Measurements from ENCODE around the gene CALHM3. TPM values are rescaled to one million over a fixed set of nuclear protein-coding genes. Genes with fewer than 3 reads are reported as not detected.

CALHM3 gene
- polyA plus RNA-seq, 4 donors = 0.05 to 0.10 TPM; not detected in 2

- DNase-seq (ENCODE audit: low read depth in 4 of 4, low spot score in 3 of 4) = no peak
These were observed 3.6 kb downstream of the CALHM3 start for GRCh38 chr10:103475437-103475836.

DNA sequence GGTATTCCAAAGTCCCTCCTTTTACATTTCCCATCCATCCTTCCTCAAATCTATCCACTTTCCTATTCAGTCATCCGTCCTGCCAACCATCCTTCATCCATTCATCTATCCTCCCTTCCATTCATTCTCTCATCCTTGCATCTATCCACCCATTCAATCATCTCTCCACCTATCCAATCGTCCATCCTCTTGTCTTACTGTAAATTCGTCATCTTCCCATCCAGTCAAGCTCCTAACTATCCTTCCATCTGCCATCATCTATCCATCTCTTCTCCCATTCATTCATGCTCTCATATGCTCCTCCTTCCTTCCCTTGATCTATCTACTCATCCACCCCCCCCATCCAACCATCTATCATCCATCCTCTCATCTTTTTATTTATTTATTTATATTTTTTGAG lies 5.0 kb downstream of the CALHM3 start:
- no peak for DNase-seq (ENCODE audit: low read depth in 4 of 4, low spot score in 3 of 4)

DNA sequence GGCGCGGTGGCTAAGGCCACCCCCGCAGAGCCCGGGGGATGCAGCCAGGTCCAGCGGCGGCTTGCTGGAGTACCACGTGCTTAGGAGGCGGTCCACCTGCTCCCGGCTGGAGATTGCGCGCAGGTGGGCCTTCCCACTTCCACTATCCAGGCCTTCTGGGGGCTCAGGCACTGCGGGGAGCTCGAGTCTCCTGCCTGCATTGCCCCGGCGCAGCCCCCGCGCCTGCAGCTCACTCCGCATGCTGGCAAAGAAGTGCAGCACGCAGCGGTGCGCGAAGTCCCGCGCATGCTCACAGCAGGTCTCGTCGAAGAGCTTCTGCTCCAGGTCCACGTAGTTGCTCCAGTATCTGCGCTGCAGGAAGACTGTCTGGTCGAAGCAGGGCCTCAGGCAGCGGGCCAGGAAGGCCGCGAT lies 5.8 kb downstream of the CALHM3 start:
- DNase-seq (ENCODE audit: low read depth in 4 of 4, low spot score in 3 of 4) = no peak

GRCh38 chr10:103472005-103472404 lies 7.0 kb downstream of the CALHM3 start:
- no peak for DNase-seq (ENCODE audit: low read depth in 4 of 4, low spot score in 3 of 4)

DNA sequence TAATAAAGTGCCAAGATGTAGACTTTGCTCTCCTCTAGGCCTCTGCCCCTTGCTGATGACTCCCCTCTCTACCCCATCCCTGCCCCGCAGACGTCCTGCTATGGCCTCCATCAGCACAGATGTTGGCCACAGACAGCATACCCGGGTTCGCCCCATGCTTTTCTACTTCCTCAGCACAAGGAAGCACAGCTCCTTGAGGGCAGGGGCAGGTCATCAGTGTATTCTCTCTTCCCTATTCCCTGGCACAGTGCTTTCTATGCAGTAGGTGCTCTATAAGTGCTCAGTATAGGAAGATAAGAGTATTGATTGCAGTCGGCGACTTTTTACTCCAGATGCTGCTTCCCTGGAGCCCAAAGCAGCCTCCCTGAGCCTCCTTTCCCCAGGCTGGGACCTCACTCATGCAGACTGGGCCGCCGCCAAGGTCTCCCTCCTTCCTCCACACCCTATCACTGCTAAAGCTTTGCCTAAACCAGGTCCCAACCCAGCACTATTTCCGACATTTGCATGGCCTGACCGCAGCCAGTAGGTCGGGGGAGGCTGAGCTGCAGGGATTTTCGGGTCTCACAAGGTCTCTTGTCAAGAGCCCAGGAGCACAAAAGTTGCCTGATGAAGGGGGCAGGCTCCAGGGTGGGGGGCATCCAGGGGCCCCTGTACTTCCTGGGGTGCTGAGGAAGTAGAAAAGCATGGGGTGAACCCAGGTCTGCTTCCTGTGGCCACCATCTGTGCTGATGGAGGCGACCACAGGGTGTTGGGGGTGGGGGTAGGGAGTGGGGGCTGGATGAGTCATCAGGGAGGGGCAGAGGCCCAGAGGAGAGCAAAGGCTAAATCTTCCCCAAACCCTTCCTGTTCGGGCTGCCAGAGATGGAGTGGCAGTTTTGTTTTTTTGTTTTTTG lies 8.0 kb downstream of the CALHM3 start:
- no peak for DNase-seq (ENCODE audit: low read depth in 4 of 4, low spot score in 3 of 4)

GRCh38 chr10:103469201-103469600 lies 9.8 kb downstream of the CALHM3 start:
- DNase-seq (ENCODE audit: low read depth in 4 of 4, low spot score in 3 of 4) = no peak

GRCh38 chr10:103467406-103467805 lies 11.6 kb downstream of the CALHM3 start:
- no peak for DNase-seq (ENCODE audit: low read depth in 4 of 4, low spot score in 3 of 4)

DNA sequence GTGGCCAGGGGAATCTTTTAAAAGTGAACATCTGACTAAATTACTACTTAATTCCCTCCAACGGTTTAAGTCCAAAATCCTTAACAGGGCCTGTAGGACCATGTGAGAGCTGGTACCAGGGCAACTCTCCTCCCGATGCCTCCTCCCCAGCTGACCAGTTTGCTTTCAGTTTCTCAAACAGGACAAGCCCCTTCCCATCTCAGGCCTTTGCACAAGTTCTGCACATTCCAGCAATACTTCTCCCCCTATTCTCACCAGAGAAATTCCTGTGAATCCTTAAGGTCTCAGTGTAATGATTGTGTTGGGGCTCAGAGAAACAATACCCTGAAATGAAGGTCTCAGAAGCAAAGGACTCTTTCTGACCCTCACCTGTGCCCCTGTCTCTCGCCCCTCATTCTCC lies 12.3 kb downstream of the CALHM3 start:
- DNase-seq (ENCODE audit: low read depth in 4 of 4, low spot score in 3 of 4) = no peak

- no peak for DNase-seq (ENCODE audit: low read depth in 4 of 4, low spot score in 3 of 4)
These were observed 13.4 kb downstream of the CALHM3 start for GRCh38 chr10:103465411-103466179.

DNA sequence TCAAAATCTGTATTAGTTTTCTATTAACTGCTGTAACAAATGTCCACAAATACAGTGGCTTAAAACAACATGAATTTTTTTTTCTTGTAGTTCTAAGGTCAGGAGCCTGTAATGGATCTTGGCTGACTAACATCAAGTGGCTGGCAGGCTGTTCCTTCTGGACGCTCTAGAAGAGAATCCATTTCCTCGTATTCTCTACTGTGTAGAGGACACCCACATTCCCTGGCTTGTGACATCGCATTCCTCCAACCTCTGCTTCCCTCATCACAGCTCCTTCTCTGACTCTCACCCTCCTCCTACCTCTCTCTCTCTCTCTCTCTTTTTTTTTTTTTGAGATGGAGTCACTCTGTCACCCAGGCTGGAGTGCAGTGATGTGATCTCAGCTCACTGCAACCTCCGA lies 15.5 kb downstream of the CALHM3 start:
- no peak for DNase-seq (ENCODE audit: low read depth in 4 of 4, low spot score in 3 of 4)

DNA sequence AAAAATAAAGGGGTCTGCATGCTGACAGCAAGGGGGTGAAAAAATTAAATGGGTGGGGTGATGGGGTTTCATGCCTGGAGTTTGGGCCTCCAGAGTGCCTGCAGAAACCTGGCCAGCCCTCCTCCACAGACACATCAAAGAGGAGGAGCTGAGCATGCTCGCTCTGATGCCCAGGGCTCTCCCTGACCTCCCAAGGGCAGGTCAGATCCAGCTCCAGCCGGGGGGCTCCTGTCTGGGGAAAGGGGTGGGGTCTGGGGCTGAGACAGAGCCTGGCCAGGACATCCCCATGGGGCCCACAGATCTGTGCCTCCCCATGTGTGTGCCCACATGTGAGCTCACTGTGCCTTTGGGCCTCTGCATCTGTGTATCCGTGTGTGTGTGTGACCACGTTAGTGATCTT lies 19.4 kb downstream of the CALHM3 start:
- no peak for DNase-seq (ENCODE audit: low read depth in 4 of 4, low spot score in 3 of 4)

DNA sequence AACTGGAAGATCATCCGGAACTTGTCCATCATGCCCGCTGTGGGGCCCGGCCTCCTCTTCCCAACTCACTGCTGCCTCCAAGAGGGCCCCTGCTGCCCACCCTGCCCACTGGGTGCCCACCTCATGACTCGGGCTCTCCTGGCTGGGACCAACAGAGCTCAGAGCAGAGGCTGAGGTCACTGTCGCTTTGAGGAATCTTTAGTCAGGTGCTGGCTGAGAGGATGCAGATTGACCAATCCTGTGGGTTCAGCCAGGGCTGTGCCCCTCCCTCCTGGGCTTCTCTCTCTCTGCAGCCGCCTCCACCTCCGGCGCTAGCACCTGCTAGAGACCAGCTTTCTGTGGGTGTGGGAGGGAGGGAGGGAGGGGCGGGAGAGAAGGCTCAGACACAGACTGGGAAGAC lies 20.3 kb downstream of the CALHM3 start, which contains the start of gene CALHM1:
Gene CALHM1 (minus strand): TSS at position 181 of the 400 bp plus-strand sequence. CDS start 149 bp downstream, at position 32.
- DNase-seq (ENCODE audit: low read depth in 4 of 4, low spot score in 3 of 4) = no peak

DNA sequence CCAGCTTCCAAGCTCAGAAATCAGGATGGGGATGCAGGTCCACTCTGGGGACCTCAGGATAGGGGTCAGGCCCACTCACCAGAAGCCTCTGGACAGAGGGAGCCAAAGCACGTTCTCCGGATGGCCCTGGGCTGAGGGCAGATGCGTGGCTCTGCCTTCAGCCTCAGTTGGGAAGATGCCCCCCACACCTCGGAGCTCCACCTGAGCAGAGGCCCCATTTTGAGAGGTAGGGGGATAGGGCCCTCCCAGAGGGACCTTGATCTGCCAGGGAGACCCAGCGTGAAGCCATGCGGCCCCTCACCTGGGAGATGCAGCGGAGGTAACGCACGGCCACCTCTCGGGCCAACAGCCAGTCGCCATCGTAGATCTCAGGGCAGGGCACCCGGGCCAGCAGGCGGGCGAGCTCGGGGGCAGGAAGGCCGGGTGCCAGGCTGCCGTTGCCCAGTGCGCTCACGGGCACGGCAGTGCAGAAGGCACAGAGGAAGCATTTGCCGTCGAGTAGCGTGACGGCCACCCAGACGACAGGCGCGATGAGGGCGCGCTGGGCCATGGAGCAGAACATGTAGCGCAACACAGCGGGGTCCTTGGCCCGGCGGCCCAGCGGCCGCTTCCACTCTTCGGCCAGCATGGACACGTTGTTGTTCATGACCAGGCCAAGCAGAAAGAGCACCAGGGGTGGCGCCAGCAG lies 21.0 kb downstream of the CALHM3 start:
- DNase-seq (ENCODE audit: low read depth in 4 of 4, low spot score in 3 of 4) = no peak

- DNase-seq (ENCODE audit: low read depth in 4 of 4, low spot score in 3 of 4) = no peak
These were observed 21.8 kb downstream of the CALHM3 start for GRCh38 chr10:103457176-103457712.

GRCh38 chr10:103456074-103456660 lies 22.9 kb downstream of the CALHM3 start:
- no peak for DNase-seq (ENCODE audit: low read depth in 4 of 4, low spot score in 3 of 4)

- no peak for DNase-seq (ENCODE audit: low read depth in 4 of 4, low spot score in 3 of 4)
These were observed 23.8 kb downstream of the CALHM3 start for GRCh38 chr10:103455235-103455634.

DNA sequence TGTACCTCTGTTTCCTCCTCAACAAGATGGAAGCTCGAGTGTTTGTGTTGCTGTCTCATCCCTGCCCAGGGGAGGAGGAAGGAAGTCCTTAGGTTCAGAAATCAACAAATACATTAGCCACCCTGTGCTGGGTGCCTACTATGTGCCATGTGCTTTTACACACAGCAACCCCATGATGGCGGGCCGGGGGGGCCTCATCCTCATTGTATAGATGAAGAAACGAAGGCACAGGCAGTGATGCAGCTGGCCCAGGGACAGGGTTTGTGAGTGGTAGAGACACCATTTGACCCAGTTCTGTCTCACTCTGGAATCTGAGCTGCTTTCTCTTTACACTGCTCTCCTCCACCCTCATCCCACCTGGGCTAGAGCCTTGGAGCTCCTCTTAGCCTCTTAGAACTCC lies 25.0 kb downstream of the CALHM3 start:
- DNase-seq (ENCODE audit: low read depth in 4 of 4, low spot score in 3 of 4) = no peak

DNA sequence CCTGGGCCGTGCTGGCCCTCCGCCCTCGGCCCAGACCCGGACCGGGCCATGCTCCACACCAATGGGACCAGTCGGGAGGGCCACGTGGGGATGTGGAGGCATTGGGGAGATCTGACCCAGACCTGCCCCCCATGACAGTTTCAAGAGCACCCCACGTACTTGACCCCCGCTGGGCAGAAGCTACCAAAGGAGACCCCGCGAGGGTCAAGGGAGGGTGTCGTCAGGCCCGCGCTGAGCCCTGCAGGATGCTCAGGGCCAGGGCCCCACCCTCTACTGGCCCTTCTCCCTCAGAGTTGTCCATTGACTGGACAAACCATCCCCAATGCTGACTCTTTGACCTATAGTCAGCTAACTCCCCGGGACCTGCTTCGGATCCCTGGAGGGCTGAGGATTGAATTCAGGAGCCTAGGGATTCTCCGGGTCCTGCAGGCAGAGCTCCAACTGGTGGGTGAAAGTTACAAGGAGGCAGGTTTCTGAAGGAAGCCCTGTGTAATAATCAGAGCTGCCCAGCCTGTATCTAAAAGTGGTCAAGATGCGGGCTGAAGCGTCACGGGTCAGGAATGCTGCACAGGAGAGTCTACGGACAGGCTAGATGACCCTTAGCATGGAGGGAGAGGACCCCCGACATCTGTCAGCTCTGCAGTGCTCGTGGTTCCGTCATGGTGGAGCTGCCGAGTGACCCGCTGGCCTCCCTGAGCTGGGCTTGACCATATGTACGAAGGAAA lies 26.4 kb downstream of the CALHM3 start:
- DNase-seq (ENCODE audit: low read depth in 4 of 4, low spot score in 3 of 4) = no peak

DNA sequence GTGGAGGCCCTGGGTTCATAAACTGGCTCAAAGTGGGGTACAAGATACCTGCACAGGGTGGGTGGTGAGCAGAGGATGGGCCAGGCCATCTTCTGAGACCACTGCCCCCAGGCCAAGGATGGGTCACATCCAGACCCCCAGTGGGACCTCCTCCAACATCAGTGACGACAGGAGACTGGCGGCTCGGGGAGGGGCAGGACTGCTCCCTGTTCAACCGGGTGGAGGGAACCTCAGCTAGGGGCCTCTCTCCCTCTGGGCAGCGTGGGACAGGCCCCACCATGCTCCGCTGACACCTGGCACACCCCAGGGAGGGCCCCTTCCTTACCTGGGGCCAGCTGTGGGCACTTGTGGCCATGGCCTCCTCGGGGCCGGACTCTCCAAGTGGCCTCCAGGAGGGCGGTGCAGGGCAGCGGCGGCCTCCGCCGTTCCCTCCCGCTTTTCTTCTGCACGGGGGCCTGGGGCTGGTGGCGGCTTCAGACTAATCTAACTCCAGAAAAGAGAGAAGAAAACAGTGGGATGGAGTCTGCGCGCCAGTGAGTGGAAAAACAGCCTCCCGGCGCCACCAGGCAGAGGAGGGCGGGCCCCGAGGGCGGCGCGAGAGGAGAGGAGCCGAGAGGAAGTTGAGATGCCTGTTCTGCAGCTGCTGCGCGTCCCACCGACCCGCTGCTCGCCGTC lies 27.1 kb downstream of the CALHM3 start, which contains the start of gene CALHM2:
Gene CALHM2 (minus strand): TSS at position 540 of the 675 bp plus-strand sequence. CDS start 2,429 bp downstream, outside the sequence.
- DNase-seq (ENCODE audit: low read depth in 4 of 4, low spot score in 3 of 4) = peak; percentile 33 to 52 (median 40)

Data from right renal pelvis (tissue), 4 donors.